GM21529 (cell line): ENCODE results near the gene NLRP9.

Experiments
- ATAC-seq: cut with Tn5 transposase; IDR thresholded peaks from one replicate; pipeline ENCODE4 v1.9.1; 2021; ENCODE audit not compliant: unreplicated experiment

Gene NLRP9

DNA sequence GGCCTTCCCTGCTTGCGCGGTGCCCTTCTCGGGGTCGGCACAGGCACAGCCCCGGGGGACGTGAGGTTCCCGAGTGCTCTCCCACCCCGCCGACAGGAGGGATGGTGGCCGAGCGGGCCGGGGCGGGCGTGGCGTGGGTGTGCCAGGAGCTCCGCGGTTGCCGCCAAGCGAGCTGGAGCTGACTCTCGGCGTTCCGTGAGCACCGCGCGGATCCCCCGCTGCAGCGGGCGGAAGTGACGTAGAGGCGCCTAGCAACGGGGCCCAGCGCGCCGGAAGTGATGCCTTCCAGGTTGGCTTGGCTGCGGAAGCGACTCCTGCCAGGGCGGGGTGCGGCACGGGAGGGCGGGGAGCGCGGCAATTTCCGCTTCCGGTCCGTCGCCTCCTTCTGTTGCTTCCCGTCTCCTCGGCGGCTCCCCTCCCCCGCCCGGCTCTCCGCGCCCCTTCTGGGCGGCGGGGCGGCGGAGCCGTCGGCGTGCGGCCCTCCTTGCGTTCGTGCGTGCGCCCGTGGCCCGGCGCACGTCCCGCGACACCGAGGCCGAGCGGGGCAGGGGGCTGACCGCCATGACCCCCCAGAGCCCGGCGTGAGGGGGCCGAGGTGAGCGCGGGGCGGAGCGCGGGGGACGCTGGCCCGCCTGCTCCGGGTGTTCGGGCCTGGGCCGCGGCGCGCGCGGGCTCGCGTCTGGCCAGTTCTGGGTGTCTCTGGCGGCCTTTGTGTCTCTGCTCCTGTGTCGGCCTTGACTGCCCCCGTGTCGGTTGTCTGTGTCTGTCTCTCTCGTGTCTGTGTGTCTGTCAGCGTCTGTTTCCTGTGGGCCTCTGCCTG is 63.2 kb downstream of the NLRP9 start, which contains the start of gene EPN1:
EPN1 (plus strand) TSS at position 386 of the 820 bp plus-strand sequence. CDS start 3,402 bp downstream, outside the sequence.
- ATAC-seq, result peak; percentile 56

DNA sequence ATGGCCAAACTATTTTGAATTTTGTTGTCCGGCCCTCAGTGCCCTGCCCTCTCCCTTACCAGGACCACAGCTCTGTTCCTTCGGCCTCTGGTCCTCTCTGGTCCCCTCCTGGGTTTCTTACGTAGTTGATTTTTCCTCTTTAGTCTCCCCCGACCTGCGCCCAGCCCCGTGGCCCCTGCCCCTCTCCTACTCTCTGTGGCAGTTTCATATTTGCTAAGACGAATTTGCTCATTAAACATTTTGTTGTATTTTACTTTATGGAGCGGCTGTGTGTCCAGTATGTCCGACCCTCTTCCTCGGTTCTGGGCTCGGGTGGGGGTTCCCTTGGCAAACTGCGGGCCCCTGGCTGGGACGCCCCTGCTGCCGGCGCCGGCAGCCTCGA is 63.8 kb downstream of the NLRP9 start:
- no peak for ATAC-seq

DNA sequence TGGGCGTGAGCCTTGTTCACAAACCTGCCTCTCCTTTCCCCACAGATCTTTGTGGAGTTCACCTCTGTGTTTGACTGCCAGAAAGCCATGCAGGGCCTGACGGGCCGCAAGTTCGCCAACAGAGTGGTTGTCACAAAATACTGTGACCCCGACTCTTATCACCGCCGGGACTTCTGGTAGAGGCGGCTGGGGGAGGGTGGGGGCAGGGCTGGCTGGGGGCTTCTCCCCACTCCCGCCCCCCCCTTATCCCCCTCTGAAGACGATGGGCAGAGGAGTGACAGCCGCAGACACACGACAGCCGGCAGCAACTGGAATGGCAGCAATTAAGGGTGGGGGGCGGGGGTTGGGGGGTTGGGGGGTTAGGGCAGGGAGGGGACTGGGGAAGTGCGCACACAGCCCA is 64.3 kb downstream of the NLRP9 start:
- ATAC-seq, result no peak

DNA sequence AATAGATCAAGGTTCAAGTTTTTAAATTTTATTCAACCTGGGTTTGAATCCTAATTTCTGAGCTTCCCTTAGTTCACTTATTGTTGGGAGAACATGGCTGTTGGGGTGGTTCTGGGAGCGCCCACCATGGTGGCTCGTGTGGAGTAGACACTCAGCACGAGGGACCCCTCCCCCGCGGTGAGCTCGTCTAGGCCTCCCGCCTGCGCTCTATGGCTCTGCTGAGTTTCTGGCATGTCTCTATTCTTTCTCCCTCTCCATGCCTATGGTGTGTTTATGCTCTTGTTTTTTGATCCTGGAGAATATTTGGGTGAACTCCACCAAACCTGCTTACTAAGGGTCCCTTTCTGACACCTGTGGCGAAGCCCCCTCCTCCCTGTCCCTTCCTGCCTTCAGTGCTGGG is 64.7 kb downstream of the NLRP9 start:
- ATAC-seq, result no peak

DNA sequence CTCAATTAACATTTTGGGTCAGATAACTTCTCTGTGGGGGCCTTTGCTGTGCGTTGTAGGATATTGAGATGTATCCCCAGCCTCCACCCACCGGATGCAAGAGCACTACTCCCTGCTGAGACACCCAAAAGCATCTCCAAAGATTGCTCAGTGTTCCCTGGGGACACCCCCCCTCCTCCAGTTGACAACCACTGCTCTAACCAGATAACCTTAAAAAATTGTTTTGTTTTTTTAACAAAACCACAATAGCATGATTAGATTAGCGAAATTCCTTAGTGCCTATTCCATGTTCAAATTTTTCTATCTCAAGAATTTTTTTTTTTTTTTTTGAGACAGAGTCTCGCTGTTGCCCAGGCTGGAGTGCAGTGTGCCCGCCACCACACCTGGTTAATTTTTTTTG is 65.8 kb downstream of the NLRP9 start:
- no peak for ATAC-seq

DNA sequence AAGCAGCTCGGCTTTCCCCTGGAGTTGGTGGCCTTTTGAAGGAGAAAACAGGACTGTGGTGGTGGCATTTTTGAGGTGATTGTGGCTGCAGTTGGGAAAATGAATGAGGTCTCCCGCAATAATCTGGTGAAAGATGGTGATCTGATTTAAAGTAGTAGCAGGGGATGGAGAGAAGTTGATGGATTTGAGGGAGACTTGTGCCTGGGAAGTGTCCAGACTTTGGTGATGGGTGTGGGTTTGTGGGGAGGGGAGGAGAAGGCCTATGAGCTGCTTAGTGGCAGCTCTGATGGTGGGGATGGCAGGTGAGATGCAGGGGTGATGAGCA is 67.2 kb downstream of the NLRP9 start:
- no peak for ATAC-seq

DNA sequence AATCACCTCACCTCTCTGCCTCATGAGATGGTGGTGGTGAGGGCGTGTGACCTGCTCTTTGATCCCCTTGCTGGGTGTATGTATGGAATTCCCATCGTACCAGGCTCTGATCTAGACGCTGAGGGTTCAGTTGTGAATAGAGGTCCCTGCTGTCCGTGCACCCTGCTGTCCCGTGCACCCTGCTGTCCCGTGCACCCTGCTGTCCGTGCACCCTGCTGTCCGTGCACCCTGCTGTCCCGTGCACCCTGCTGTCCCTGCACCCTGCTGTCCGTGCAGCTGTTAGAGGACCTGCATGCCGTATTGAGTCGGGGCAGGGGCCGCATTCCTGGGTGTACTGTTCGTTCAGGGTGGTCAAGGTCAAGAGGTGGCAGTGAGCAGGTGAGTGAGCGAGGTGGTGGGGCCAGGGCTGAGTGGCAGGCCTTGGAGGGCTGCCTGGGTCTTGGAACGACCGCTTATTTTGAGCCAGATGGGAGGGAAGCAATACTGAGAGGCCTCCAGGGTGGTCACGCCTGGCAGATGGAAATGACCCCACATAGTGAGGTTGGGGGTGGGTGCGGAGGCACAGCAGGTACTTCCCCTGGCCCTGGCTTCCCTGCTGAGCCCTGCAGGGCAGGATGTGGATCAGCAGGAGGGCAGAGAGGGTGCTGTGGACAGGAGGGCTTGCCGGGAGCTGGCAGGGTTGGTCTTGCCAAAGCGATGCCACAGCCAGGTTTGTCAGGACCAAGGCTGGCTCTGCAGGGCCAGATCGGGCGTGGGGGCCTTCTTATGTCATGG is 67.7 kb downstream of the NLRP9 start:
- no peak for ATAC-seq

DNA sequence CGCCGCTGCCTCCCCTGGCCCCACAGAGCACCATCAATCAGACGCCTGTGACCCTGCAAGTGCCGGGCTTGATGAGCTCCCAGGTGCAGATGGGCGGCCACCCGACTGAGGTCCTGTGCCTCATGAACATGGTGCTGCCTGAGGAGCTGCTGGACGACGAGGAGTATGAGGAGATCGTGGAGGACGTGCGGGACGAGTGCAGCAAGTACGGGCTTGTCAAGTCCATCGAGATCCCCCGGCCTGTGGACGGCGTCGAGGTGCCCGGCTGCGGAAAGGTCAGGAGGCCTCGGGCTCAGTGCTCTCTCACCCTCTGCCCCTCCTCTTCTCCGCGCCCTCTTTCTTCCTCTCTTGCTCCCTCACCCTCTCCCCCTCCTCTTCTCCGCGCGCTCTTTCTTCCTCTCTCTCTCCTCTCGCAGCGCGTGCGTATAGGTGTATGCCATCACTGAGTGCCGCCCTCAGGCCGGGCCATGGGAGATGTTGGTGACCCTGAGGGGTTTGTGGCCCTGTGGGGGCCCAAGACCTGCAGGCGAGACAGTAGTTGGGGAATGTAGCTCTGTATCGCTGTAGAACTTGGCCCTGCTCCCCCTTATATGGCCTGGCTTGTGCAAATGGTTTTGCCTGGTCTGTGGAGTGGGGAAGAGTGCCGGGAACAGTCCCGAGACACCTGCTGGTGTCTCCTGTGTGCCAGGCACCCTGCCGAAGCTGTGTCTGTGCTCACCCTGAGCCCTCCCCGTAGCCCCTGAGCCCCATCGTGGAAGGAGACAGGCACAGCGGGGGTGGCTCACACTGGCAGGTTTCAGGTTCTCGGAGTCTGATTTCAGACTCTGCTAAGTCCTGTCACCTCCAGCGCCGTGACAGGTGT is 68.6 kb downstream of the NLRP9 start:
- ATAC-seq, result no peak

DNA sequence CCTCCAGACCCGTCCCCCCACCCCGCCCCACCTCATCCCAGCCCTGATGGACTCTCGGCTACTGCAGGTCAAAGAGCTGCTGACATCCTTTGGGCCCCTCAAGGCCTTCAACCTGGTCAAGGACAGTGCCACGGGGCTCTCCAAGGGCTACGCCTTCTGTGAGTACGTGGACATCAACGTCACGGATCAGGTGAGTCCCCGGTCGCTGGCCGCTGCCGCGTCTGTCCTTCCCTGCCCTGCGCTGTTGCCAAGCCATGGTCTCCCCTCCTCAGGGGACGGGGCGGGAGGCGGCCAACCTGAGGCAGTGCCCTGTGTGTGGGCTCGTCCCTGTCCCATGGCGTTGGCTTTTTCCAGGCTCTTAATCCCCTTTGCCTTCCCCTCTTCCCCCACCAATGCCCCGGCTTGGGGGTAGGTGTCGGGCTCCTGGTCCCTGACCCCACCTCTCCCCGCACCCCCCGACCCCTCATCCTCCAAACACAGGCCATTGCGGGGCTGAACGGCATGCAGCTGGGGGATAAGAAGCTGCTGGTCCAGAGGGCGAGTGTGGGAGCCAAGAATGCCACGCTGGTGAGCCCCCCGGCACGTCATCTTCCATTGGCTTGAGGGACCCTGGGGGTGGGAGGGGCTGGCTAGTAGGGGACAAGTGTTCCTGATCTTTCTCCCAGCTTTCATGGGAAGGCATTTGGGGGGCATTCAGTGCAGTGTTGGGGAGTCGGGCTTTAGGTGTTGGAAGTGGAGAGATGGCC is 69.4 kb downstream of the NLRP9 start:
- no peak for ATAC-seq

DNA sequence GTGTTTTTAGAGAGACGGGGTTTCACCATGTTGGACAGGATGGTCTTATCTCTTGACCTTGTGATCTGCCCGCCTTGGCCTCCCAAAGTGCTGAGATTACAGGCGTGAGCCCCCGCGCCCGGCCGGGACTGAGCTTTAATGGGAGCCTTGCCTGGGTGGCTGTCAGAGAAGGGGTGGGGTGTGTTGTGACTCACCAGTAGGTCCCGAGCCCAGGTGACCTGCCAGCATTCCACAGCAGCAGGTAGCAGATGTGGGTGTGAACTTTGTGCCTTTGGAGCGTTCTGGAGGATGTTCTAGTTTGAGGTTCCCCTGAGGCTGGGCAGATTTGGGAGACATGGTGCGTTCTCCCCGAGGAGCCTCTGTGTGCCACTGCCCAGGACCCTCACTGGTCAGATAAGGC is 70.2 kb downstream of the NLRP9 start:
- no peak for ATAC-seq

DNA sequence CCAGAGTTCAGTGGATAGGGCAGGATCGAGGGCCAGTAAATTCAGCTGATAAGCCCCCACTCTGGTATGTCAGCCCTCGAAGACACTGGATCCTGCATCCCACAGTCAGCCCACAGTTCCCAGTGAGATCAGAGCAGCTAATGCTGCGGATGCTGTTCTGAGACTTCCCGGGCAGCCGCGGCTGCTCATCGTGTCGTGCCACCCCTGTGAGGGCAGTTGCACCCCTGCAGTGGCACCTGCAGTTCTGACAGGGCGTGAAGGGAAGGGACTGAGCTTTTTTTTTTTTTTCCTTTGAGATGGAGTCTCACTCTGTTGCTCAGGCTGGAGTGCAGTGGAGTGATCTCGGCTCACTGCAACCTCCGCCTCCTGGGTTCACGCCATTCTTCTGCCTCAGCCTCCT is 70.7 kb downstream of the NLRP9 start:
- ATAC-seq, result no peak

DNA sequence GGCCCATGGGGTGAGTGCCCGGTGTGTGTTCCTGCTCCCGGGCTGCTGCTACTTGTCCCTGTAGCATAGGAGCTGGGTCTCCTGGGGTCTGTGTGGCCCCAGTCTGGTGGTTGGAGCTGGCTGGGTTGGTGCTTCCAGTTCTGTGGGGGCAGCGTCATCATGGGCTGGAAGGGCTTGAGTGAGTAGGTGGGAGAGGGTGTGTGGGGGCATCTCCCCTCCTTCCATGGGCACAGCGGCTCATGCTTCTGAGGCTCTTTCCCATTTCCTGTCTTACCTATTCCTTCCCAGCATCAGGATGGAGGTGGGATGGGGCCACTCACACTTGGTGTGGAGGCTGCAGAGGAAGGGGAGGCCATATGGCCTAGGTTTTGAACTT is 71.2 kb downstream of the NLRP9 start:
- ATAC-seq, result no peak

DNA sequence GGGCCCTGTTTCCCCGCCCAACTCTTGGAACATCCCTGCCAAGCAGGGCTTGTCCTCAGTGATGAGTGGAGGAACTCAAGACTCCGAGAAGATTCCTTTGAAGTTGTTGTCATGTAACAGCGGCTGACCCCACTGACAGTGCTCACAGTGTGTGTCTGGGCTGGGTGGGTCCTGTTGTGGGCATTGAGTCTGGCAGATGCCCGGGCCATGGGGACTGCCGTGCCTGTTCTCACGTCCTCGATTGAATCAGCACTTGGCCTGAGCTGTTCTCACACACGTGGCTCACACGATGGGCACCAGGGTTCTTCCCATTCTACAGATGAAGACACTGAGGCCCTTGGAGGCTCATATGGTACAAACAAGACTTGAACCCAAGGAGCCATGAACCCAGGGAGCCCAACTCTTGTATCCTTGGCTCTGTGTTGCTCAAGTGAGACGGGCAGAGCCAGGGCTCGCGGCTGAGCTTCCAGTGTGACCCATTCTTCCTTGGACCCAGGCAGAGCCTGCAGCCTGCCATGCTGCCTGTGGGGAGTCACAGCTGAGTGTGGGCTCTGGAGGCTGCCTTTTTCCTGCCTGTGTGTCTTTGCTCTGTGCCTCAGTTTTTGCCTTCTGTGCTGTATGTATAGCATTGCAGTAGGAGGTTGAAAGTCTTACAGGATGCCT is 71.7 kb downstream of the NLRP9 start:
- ATAC-seq, result no peak

DNA sequence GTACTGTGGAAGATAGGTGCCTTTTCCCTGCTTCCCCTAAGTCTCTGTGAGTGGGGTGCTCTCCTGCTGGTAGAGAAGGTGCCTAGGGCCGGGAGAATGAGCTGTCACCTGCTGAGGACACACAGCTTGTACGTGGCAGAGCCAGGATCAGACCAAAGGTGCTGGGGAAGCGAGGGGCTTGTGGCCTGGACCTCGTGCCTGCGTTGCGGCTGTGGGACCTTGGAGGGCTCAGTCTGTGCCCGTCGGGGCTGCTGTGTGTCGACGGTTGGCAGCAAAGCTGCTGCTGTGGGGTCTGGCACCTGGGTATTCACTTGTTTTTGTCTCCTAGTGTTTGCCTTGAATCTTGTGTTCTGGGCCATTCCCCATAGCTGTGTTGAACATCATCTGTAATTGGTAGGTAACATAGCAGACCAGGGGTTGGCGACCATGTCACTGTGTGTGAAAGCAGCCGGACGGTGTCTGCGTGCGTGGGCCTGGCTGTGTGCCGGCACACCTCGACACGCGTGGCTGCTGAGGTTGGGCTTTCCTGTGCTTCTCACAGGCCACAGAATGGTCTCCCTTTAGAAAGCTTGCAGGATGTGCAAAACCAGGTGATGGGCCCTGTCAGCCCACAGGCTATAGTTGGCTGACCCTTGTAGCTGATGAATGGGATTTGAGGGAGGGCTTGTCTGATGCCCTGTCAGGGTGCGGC is 74.2 kb downstream of the NLRP9 start:
- ATAC-seq, result no peak

DNA sequence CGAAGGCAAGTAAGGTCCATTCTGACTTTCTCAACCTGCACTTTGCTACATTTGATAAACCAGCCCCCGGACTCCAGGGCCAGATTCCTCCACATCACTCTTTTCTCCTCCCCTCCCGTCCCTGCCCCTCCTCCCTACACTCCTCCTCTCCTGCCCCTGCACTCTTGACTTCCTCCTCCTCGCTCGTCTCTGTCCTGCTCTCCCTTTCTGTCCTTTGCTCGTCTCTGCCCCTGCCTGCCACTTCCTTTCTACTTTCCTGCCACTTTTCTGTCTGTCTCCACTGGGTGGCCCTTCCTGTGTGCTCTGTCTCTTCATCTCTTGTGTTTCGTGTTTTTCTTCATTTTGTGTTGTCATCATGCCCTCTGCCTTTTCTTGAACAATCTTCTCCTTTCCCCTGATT is 76.4 kb downstream of the NLRP9 start:
- ATAC-seq, result no peak

DNA sequence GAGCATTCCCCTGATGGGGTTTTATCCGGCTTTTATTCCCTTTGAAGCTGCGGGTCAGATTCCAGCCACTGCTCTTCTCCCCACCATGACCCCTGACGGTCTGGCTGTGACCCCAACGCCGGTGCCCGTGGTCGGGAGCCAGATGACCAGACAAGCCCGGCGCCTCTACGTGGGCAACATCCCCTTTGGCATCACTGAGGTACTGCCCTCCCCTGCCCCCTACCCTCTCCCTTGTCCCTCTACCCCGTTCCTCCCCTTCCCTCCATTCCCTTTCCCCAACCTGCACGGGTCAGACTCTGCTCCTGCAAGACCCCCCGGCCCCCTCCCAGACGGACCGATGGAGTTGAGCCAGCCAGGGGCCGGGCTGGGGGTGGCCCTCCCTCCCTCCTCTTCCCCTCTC is 77.2 kb downstream of the NLRP9 start:
- no peak for ATAC-seq

DNA sequence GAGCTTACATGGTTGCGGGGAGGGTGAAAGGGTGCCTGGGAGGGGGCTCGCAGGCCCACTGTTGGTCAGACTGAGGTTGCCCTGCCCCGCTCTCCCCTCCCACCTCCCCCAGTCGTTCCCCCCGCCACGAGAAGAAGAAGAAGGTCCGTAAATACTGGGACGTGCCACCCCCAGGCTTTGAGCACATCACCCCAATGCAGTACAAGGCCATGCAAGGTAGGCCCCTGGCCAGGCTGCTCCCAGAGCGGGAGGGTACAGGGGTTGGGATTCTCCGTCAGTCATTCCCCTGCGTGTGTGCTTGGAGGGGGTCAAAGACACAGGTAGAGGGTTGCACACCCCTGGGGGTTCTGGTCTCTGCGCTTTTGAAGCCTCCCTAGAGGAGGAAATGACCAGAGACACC is 77.8 kb downstream of the NLRP9 start:
- no peak for ATAC-seq

DNA sequence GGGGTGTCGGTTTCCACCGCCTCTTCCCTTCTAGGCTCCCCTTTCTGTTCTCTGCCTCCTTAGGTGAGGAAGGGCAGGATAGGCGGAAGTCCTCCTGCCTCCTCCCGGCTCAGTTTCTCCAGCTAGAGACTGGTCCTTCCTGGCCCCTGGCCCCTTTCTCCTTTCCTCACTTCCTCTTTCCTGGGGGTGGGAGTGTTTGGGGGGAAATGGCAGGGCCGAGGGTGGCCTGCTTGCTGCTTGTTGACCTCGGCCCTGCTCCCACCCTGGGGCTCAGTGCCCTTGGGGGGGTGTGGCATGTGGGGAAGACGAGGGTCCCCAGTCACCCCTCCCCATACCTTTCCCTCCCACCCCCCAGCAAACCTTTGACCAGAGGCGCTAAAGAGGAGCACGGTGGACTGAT is 78.4 kb downstream of the NLRP9 start:
- no peak for ATAC-seq

DNA sequence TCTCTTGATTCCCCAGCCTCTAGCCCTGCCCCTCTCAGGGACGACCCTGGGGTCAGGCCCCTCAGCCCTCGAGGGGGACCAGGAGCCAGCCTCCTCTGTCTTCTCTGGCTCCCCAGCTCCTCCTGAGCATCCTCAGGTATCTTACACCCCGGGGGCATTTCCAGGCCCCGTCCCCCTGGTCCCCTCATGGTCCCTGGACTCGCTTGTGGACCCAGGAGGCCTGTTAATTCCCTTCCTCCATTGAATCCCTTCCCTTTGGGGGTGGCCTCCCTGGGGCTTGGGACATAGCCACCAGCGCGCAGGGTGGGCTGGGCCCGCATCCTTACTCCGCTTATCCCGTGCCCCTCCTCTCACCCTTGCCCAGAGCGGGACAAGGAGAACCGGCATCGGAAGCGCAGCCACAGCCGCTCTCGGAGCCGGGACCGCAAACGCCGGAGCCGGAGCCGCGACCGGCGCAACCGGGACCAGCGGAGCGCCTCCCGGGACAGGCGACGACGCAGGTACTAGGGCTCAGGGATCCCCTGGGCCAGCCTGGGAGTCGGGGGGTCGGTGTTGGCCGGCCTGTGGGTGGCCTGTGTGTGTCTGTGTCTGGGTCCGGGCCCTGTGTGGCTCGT is 79.2 kb downstream of the NLRP9 start:
- no peak for ATAC-seq
